ENCODE measurements around the gene RGMA.
"Not testable (repeated sequence)": the region's sequence is repeated elsewhere in the genome, so short reads cannot be mapped to it uniquely, and the experiment has no call there.

RGMA gene

DNA sequence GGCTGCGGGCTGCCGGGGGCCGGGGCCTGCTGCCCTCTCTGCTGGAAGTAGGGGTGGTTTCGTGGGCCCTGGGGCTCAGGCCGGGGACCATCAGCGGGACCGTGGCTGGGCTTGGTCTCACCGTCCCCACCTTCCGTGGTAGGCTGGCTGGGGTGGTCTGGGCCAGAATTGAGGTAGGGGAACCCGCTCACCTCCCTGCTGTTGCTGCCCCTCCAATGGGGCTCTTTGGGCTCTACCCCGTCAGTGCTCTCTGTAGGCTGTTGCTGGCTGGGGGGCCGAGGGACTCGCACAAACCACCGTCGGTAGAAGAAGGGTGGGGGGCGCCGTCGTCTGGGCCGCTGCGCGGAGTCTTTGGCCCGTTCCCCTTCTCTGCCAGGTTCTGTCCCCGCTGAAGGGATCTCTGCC lies 23.4 kb downstream of the RGMA start:
- no peak for DNase-seq

DNA sequence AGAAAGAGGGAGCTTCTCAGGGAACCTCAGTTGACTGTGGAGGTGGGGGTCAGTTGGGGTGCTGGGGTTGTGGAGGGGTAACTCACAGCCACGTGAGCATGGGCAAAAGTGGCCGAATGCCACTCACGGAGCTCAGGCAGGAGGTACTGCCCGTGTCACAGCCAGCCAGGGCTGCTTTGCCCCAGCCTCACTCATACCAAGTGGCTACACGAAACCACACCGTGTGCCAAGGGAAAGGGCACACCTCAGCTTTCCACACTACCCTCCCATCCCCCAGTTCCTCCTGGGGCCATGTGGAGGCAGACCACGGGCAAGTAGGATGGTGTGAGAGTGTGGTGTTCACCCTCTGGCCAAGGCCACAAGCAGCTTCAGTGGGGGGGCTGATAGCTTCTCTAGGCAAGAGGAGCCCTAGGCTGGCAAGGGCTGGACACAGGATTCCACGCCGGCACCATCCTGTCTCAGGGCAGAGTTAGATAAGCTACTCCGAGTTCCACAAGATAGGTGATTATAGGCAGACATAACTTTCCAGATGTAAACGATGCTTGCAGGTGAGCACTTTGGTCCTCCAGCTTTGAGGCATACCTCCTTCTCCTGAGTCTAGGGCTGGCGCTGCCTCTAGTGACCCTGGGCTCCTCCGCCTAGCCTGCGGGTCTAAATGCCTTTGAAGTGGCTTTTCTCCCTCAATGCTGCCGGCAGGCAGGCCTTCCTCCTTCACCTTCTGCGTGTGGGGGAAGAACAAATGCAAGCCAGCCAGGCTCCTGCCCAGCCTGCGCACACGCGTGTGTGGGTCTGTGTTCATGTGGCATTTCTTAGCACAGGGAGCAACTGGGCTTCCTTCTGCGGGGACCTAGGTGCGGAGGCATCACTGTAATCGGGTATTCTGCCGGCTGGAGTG lies 25.0 kb downstream of the RGMA start:
- DNase-seq, result no peak

DNA sequence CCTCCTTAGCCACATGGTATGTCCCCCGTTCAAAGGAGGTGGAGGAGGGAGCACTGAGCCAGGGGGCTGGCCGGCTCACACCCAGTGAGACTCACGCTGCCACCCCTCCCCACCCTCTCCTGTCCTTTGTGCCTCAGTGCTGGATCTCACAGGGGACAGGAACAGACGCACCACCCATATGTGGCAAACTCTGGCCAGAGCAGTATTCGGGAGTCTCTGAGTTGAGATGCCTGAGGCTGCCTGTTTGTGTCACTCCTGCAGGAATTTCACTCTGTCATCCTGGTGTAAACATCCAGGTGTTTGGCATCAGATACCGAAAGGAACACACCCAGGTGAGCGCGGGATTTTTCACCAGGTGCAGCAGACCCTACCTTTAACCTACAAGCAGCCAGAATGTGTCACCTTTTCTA lies 25.7 kb downstream of the RGMA start:
- DNase-seq, result no peak

DNA sequence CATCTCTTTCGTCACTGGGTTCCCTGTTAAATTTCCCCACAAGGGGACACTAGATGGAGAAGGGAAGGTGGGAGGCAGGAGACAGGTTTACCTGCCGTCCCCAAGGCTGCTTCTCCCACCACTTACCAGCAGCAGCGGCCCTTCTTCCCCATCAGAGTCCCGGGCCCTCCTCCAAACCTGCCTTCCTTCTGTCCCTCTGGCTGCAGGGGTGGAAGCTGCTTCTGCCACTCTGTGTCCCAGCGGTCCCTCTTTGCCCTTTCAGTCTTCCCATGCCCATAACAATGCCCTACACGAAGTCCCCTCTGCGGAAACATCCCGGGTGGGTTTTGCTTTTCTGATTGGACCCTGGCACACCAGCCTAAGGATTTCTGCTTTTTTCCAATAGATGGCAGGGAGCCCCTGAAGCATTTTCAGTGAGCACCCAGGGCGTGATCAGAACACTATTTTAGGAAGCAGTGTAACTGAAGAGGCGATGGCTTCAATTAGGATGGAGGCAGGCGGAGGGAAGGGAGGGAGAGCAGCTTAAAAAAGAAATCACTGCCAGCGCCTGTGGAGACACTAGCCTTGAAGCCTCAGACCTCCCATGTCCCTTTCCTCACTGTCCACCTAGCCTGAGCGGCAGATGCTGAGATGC lies 26.3 kb downstream of the RGMA start:
- DNase-seq, result not testable (repeated sequence)

DNA sequence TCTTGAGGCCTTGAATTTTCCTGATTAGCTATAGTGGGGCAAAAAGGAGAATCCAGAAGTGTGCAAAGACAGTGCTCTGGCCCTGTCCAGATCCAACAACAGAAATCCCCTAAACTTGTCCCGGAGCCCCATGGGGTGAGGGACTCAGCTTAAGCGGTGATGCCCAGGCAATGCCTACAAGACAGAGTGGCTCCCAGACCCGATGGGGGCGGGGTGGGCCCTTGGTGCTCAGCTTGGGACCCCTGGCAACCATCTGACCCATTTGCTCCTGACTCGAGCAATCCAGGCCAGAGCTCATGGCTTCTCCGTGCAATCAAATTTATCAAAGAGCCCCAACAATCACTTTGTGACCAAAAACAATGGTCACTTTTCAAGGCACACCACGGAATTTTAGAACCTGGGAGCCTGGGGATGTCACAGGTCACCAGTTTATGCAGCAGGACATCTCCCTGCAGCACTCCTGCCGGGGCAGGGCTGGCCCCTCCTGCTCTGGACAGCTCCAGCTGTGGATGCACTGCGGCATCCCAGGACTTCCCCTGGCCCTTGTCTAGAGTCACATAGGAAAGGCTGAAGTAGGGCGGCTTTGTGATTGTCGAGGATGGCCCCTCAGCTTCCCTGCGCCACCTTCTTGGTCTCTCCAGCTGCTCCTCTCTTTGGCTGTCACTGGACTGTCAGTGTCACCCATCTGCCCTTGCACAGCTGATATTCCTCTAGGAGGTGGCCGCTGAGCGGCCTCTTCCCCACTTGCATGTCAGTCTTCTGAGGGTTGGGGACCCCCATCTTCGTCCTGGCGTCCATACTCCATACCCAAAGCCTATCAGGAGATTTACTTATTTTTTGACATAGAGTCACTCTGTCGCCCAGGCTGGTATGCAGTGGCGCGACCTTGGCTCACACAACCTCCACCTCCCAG lies 28.4 kb downstream of the RGMA start:
- no peak for DNase-seq

DNA sequence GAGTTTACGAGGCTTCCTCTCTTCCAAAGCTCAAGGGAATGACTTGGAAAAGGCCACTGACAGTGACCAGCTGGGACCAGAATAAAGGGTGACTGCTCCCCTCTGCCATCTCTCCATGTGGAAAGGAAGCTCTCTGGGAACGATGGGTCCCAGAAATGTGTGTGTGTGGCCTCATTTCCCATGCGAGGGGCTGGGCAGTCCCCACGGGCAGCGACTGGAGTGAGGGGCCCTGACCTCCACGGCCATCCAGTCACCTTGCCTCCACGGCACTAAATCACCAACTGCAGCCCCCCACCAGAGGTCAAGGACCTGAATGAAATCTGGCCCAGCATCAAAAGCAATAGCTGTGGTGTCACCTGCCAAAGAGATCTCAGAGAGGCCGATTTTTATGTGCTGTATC lies 29.6 kb downstream of the RGMA start:
- DNase-seq, result no peak

DNA sequence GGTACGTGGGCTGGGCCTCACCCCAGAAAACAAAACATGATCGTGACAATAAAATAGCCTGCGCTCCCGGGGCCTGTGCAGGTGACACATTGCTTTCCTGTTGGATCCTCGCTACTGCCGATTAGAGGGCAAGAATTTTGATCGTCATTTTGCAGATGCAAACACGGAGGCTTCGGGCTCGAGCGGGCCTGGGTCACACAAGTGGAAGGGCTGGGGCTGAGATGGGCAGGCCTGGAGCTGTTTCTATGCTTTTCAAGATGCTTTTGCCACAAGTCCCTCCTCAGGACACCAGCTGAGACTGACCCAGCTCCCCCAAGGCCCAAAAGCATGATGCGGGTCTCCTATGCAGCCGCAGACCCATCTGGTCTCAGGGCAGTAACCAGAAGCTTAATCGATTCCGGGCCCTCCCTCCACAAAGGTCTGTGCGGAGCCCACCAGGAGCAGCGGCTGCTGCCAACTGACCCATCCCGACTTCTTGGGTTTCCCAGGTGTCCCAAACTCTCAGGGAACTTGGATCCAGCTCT lies 30.0 kb downstream of the RGMA start:
- DNase-seq, result no peak

DNA sequence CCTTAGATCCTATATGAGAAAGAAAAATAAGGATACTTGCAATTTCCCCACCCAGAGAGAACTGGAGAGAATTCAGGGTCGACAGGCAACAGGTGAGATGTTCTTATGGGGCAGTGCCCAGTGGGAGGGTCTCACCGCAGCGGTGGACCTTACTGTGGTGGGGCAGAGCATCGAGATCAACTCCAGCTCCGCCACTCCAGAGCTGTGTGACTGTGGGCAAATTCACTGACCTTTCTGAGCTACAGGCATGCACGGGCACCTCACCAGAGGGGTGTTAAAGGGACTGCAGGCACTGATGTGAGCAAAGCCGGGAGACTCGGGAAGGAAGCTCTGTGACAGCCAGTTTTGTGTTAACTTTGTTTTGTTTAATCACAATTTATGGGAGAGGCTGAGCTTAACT lies 30.9 kb downstream of the RGMA start:
- DNase-seq, result no peak

DNA sequence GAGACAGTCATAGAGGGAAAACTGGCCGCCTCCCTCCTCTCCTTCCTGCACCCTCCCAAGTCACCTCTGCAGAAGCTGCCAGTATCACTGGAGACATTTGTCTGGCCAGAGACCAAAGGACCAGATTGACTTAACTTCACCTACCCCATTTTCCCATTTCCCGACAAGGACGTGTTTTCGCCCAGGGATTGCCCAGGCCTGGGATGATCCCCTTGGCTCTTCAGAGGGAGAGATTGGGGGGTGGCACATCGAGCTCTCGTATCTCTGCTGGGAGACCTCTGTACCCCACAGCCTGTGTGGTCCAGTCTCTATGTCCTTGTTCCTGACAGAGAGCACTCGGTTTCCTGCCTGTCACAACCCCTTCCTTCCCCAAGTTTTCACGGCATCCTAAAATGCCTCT lies 31.4 kb downstream of the RGMA start:
- DNase-seq, result no peak

DNA sequence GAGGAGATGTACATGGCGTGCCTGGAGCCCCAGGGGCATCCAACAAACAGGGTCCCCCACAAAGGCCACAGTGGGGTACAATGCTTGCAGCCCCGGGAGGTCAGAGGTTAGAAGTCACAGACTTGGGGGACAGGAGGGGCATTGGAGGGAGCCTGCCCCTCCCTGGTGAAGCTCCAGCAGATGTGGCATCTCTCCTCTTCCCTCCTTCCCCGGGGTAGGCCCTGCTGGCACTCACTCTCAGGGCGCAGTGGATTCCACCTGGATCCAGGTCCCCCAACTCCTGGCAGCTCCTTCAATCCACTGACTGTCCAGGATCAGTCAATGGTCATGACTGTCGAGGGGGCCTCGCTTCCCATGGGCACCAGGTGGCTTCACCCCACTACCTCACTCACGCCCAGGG lies 32.2 kb downstream of the RGMA start:
- no peak for DNase-seq

DNA sequence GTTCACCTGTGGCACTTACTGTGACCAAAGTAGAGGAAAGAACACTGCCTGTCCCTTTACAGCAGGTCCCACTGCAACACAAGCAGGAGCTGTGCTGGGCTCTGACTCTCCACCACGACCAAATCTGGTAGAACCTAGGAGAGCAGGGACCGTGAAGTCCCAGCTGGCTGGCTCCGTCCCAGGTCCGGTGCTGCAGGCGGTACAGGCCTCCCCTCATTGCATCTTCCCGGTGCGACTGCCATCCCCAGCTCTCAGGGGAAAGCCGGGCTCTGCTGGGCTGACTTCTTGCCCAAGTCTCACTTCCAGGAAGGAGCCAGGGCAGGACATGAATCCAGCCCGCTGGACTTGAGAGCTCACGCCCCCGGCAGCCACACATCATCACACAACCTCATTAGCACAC lies 33.8 kb downstream of the RGMA start:
- no peak for DNase-seq

DNA sequence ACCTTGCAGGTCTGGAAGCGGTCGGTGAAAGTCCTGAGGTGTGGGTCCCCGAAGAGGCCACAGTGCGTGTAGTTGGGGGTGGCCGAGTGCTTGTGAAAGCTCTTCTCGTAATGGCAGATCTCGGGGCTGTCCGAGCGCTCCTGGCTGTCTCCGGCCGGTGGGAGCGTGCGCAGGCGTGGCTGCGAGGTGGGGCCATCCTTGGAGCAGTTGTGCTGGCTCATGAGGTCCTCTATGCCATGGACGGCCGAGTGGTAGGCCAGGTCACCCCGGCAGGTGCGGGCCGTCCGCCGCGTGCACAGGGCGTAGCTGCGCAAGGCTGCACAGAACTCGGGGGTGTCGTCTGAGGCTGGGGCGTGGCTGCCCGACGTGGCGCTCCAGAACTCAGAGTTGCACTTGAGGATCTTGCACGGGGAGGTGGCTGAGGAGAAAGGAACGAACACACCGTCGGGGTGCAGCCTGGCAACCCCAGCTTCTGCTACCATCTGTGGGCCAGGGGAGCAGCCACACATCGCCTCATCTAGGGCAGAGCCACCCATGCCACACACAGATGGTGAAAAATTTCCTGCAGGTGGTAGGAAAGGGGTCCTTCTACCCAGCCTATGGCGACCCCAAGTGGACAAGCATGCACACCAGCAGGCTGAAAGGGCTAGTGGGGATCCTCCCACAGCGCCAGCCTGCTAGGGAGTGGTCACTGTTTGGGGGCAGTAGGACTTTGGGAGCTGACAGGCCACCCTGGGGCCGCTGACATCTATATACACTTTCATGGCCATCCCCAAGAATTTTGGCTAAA lies 36.7 kb downstream of the RGMA start:
- DNase-seq, result no peak

DNA sequence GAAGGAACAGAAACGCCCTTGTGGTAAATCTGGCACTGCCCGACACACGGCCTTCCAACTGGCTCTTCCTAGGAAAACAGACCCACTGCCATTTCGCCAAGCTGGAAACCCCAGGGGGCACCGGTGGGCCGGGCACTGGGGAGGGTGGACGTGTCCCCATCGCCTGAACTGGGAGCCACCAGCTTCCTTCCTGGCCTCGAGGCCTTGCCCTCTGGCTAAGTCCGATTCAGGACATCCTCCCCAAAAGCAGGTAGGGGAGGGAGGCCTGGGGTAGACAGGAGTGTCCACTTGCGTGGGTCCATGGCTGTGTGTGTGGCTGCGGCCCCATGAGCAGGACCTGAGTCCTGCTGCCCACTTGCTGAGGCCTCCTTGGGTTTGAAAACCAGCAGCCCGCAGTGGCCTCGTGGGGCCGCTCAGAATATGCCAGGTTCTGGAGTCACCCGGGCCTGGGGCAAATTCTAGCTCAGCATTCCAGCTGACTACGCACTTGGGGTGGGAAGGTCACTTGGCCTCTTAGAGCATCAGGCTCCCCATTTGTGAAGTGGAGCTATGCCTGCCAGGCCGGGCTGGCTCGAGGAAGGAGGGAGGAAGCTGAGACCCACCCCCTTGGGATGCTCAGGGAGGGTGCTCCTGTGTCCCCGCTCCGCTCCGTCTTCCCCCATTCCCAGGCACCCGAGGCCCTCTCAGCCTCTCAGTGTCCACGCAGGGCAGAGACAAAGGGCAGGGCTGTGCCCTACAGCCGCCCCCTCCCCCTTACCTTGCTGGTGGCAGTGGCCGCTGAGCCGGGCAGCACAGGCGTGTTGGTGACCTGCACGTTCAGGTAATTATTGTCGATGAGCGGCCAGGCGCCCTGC lies 37.5 kb downstream of the RGMA start:
- no peak for DNase-seq

DNA sequence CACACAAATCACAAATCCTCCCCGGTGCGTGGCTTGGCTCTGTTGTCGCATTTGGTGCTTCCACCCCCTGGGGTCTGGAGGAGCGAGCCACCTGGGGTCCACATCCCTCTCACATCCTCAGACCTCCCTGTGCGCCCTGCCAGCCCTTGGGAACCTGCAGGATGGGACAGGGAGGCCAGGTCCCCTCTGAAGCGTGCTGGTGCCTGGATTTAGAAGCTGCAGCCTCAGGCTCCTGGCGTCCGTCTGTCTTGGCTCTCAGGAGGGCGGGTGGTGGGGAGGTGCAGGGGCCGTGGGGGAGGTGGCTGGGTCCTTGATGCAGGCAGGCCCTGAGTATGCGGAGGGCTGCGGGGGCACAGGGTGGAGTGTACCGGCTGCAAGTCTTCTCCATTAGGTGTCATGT lies 38.4 kb downstream of the RGMA start:
- no peak for DNase-seq

DNA sequence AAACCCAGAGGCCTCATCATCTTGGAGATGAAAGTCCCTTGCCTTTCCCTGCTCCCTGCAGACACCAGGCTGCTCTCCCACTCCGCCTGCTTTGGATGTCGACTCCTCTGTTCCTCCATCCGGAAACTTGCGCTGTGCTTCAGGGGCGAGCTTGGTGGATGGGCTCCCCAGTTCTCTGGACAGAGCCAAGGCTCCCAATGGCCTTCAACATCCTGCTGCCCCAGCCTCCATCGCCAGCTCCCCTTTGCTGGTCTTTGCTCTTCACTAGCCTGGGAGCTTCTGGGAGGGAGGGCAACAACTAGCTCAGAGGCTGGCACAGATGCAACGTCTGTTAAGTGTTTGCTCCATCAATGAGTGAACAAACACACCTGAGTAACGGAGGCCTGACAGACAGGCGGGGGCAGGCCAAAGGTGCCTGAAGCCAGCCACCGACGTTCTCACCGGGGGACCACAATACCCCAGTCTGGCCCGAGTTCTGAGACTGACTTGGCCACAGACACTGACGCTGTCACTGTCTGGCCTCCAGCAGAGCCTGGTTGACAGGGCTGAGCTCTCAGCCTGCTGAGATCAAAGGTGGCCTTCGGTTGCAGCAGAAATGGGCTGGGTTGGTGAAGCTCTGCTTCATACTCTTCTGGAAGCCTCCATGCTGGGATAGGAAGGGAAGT lies 39.0 kb downstream of the RGMA start:
- DNase-seq, result no peak

DNA sequence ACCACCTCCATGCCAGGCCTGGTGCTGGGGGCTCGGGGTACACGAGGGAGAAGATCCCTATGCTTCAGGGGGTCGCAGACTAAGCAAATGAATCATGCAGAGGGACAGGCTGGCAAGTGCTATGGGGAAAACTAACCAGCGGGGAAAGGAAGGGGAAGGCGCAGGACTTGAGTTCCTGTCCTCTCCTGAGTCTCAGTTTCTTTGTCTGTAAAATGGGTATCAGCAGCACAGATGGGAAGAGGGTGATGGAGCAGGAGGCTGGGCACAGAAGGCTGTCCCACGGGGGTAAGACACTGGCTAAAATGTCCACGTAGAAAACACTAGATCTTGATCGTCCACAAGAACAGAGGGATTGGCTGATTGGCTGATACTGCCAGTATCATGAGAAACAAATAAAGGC lies 39.8 kb downstream of the RGMA start:
- DNase-seq, result no peak

DNA sequence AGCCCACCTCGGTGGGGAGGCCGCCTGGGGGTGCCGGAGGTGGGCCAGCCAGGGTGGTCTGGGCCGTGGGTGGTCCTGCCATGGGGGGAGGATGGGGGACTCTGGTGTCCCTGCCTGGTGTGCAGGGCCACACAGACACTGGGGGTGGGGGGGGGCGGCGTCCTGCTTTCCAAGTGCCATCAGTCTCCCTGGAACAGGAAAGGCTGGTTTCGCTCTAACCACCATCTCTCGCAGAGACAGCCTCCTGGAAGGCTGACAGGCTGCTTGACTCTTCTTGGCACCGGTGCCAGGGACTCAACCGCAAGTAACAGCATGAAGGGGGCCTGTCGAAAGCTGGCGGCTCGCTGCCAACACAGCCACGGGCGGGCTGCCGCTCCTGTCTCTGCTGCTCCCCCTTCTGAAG lies 40.3 kb downstream of the RGMA start:
- no peak for DNase-seq

DNA sequence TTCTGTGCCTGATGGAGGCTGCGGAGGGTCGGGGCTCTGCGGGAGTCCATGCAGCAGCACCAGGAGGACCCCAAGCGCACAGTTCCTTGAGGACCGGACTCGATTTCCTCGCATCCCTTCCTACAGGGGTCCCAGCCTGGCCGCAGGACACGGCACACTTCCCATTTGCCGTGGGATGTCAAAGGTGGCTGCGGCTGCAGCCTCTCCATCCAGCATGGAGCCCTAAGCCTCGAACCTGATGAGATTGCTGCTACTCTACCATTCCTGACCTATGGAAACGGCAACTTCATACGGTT lies 40.6 kb downstream of the RGMA start:
- no peak for DNase-seq

DNA sequence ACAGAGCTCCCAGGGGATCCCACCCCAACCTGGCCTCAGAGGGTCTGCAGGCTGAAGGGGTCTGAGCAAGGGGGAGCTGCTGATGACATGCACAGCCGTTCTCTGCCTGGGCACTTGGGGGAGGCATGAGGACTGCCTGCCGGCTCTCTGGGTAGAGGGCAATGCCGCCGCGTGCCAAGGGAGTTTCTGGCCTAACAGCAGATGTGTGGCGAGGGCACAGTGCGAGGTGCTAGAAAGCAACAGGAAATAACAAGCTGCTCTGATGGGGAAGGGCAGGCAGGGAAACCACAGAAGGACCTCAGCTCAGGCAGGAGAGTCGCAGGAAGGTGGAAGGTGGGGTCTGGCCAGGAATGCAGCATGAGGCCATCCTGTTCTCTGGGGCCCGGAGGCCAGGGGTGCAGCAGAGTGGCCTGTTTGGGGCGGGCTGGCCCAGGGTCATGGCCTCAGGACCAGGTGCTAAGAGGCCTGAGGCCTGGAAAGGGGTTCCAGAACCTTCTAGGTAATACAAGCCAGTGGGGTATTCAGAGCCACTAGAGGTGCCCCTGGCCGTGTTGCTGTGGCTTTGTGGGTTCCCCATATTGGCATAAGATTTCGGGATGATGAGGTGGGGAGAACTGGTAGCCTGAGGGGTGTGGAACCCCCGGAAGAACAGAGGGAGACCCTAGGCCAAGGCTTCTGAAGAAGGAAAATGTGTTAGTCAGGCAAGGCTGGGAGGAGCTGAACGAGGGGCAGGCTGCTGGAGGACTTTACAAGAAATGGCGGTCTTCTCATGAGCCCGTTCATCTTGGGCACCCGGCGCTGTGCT lies 41.2 kb downstream of the RGMA start:
- no peak for DNase-seq

DNA sequence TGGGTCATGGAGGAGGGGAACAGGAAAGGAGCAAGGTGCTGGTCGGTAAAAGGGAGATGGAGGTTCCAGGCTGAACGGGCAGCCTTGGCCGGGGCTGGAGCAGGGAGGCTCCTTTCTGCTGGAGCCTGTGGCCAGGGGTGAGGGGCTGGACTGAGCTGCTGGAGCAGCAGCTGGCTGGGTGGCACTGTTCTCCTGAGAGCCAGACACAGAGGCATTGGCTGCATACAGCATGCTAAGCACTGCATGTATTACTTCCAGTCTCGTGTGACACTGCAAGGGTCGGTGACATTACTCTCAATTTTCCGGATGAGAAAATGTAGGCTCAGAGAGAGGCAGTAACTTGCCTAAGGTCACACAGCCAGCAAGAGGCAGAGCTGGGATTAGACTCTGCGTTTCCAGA lies 42.3 kb downstream of the RGMA start:
- no peak for DNase-seq

All from inflammatory macrophage treated with lipopolysaccharide for 1 hour (primary cell).